Central memory CD4-positive, alpha-beta T cell (primary cell): ENCODE measurements around the gene TPD52L2.

ENCODE experiments used
- DNase-seq: peaks from one replicate; pipeline ENCODE4 v3.0.0; 2022
- total RNA-seq, 3 experiments: gene quantifications; one replicate each; lab custom pipeline; 2026; lab: John Stamatoyannopoulos, UW

Gene TPD52L2
- total RNA-seq = 23.9 to 75.8 (median 37.6) reads per million in 3 experiments

- peak; percentile 96 for DNase-seq
Measured at GRCh38 chr20:63864978-63865640, at the start of gene TPD52L2. TSS of gene TPD52L2 (plus strand) at chr20:63865270. CDS start at chr20:63865366, 96 bp downstream.

GRCh38 chr20:63815615-63816253 is 49.3 kb upstream of the TPD52L2 start:
- no peak for DNase-seq

- DNase-seq = no peak
Measured at GRCh38 chr20:63819224-63819921, 45.7 kb upstream of the TPD52L2 start.

- DNase-seq = no peak
Measured at GRCh38 chr20:63821811-63822210, 43.3 kb upstream of the TPD52L2 start.

GRCh38 chr20:63822276-63822696 is 42.8 kb upstream of the TPD52L2 start:
- DNase-seq = no peak

- no peak for DNase-seq
Measured at GRCh38 chr20:63823691-63824311, 41.3 kb upstream of the TPD52L2 start.

- DNase-seq = no peak
Measured at GRCh38 chr20:63825331-63826118, 39.5 kb upstream of the TPD52L2 start.

- no peak for DNase-seq
Measured at GRCh38 chr20:63826753-63827152, 38.3 kb upstream of the TPD52L2 start.

GRCh38 chr20:63828124-63828523 is 36.9 kb upstream of the TPD52L2 start:
- DNase-seq = no peak

GRCh38 chr20:63828545-63828944 is 36.5 kb upstream of the TPD52L2 start:
- no peak for DNase-seq

GRCh38 chr20:63828951-63829350 is 36.1 kb upstream of the TPD52L2 start:
- no peak for DNase-seq

- no peak for DNase-seq
Measured at GRCh38 chr20:63829603-63829944, 35.5 kb upstream of the TPD52L2 start.

GRCh38 chr20:63829945-63830835 is 34.9 kb upstream of the TPD52L2 start:
- DNase-seq = no peak

- no peak for DNase-seq
Measured at GRCh38 chr20:63830841-63831588, 34.1 kb upstream of the TPD52L2 start, which contains the start of gene ZBTB46. TSS of gene ZBTB46 (minus strand) at chr20:63831264. CDS start at chr20:63790757, 40,507 bp downstream.

- no peak for DNase-seq
Measured at GRCh38 chr20:63831646-63831992, 33.5 kb upstream of the TPD52L2 start.

GRCh38 chr20:63831993-63832686 is 32.9 kb upstream of the TPD52L2 start:
- DNase-seq = no peak

- DNase-seq = no peak
Measured at GRCh38 chr20:63833776-63834490, 31.1 kb upstream of the TPD52L2 start.

GRCh38 chr20:63834491-63834880 is 30.6 kb upstream of the TPD52L2 start:
- DNase-seq = no peak
